Measurements from ENCODE around the gene NPBWR2.

GRCh38 chr20:64075556-64075955 is 31.8 kb downstream of the NPBWR2 start:
- TF ChIP-seq TAF1 (IDR thresholded peaks at IDR 0.05; ENCODE audit: borderline replicate concordance, insufficient read depth, low read length) (no peak), SIN3A (IDR thresholded peaks at IDR 0.05; ENCODE audit: borderline replicate concordance, insufficient read depth, low read length) (no peak), POLR2AphosphoS5 (IDR thresholded peaks at IDR 0.05; ENCODE audit: low read depth, low read length) (no peak), REST (IDR thresholded peaks at IDR 0.05; ENCODE audit: insufficient read depth in 1 of 2, low read depth in 2 of 2, low read length in 2 of 2) (no peak), FOXP2 (optimal IDR thresholded peaks at IDR 0.05; ENCODE audit: borderline replicate concordance, extremely low read depth, extremely low read length, insufficient read depth) (no peak)
